NCI-H2029 treated with DMSO at 0.1 percent for 48 hours (cell line): Measurements from ENCODE around the gene RAB35.

ENCODE experiments used
- DNase-seq: peaks from one replicate; lab custom pipeline; 2025; lab: John Stamatoyannopoulos, UW

Gene RAB35

DNA sequence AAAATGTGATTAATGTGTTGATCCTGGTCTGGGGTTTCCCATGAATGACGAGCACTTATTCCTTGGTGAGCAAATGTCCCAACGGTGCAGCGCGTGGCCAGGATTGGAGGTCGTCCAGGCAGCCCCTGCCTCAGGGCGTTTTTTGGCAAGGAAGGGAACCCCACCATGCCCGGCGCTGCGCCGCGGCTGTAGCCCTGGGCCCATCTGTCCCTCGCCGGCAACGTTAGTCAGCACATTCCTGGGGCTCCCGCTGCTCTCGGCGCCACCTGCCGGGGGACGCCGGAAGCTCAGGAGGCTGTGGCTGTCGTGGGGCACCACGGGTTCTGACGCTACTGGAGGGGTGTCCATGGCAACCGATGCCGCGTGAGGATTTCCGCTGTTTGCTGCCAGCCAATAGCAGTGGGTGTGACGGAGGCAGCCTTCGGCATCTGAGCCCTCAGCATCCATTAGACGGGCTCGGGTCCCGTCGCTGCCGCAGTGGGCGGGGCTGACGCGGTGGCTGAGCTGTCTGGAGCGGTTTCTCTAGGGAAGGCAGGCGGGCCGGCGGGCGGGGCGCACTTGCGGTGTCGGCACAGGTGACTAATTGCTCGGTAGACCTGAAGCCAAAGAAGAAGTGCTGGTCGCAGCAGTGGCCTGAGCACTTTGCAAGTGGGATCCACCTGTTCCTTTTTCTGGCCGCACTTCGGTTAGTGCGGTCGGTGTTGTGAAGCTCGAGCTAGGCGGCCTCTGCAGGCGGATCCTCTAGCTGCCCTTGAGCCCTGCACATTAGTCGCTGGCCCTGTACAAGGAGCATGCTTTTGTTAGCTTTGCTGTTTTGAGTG lies 29.5 kb downstream of the RAB35 start:
- peak; percentile 95 for DNase-seq

- DNase-seq: no peak
These were observed 30.5 kb downstream of the RAB35 start for GRCh38 chr12:120085920-120086645.

- DNase-seq: no peak
These were observed 34.9 kb downstream of the RAB35 start for GRCh38 chr12:120081641-120082040.

- no peak for DNase-seq
These were observed 36.8 kb downstream of the RAB35 start for GRCh38 chr12:120079411-120080400.

- no peak for DNase-seq
These were observed 37.7 kb downstream of the RAB35 start for GRCh38 chr12:120078868-120079267.

GRCh38 chr12:120077260-120077659 lies 39.3 kb downstream of the RAB35 start:
- no peak for DNase-seq

GRCh38 chr12:120076651-120077050 lies 39.9 kb downstream of the RAB35 start:
- no peak for DNase-seq

DNA sequence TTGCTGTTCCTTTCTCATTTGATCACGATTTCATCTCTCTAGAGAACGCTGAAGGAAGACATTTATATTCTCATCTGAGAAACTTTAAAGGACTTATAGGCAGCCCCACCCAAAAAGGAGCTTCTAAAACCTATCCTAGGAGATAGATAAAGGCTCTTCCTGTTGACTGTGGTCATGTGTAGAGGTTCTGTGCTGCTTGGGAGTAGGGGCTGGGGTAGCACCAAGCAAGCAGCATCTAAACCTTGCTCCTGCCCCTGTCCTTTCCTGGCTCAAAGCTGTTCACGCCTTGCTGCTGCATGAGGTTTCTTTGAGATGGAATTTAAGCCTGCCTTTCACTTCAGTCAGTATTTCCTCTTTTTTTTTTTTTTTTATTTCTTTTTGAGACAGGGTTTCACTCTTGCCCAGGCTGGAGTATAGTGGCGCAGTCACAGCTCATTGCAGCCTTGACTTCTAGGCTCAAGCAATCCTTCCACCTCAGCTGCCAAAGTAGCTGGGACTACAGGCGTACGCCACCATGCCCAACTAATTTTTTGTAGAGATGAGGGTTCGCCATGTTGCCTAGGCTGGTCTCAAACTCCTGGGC lies 41.4 kb downstream of the RAB35 start:
- DNase-seq: no peak

DNA sequence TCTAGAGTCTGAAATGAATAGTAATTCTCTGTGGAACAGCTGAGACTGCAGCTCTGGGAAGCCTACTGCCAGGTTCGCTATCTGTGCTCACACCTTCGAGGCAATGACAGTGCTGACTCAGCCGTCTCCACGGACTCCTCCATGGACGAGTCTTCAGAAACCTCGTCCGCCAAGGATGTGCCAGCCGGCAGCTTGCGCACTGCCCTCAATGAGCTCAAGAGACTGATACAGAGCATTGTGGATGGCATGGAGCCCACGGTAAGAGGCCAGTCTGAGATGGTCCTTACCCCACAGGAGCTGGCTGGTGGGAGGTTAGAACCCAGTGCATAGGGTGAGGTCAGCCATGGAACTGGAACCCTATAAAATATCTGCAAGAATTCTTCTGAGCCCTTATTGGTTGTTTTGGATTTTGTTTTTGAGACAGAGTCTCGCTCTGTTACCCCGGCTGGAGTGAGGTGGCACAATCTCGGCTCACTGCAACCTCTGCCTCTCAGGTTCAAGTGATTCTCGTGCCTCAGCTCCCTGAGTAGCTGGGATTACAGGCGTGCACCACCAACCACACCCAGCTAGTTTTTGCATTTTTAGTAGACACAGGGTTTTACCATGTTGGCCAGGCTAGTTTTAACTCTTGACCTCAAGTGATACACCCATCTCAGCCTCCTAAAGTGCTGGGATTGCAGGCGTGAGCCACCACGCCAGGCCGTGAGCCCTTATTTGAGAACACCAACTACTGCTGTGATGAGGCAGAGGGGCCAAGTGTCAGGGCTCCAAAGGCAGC lies 43.9 kb downstream of the RAB35 start:
- no peak for DNase-seq

- no peak for DNase-seq
These were observed 45.0 kb downstream of the RAB35 start for GRCh38 chr12:120071493-120072020.

- no peak for DNase-seq
These were observed 47.3 kb downstream of the RAB35 start for GRCh38 chr12:120069278-120069677.

DNA sequence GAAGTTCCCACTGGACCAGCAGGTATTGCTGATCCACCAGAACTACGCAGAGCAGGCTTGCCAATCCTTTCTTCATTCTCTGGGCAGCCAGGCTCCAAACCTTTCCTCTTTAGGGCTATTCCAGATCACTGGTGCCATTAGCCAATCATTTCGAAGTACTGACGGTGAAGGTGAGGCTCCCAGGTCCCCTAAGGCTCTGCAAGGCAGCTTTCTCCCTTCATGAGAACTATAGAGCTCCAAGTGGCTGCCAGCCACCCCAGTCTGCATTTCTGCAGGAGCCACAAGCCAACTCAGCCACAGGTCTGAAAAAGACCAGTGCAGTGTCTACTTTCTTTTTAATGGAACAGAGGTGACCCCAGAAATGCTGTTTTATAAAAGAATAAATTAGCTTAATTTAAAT lies 48.7 kb downstream of the RAB35 start:
- DNase-seq: no peak

GRCh38 chr12:120067084-120067869 lies 49.3 kb downstream of the RAB35 start:
- peak; percentile 88 for DNase-seq

- DNase-seq: no peak
These were observed 50.2 kb downstream of the RAB35 start for GRCh38 chr12:120066341-120066740.

GRCh38 chr12:120065472-120065871 lies 51.1 kb downstream of the RAB35 start:
- DNase-seq: no peak

DNA sequence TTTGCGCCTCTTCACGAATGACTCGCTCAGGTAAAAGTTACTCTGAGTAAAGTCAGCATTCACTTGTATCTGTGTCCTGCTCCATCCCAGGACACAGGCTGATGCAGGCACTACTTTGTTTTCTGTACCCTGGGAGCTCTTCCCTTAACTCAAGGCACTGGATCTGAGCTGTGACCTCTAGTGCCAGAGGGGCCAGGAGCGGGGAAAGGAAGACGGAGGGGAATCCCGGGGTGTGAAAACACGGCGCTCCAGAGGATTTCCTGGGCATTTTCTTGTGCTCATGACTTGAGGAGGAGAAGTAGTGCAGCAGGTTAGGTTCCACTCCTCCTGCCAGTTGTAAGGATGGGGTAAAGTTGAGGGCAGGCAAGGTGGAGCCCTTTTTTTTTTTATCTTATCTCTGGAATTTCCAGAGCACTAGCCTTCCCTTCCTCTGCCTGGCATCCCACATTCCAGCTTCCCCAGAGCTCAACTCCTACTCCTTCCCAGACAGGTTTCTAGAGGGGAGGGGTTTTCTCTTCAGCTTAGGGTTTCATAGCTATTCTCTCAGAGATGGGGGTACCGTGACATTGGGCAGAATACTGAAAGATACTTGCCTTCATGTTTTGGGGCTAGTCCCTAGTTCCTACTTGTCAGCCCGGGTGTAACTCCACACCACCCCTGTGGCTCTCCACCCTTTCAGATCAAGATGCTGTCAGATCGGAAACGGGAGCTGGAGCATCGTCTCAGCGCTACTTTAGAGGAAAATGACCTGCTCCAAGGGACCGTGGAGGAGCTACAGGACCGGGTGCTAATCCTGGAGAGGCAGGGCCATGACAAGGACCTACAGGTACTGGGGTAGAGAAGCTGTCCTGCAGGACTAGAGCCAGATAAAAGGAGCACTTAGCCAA lies 52.3 kb downstream of the RAB35 start:
- DNase-seq: no peak

DNA sequence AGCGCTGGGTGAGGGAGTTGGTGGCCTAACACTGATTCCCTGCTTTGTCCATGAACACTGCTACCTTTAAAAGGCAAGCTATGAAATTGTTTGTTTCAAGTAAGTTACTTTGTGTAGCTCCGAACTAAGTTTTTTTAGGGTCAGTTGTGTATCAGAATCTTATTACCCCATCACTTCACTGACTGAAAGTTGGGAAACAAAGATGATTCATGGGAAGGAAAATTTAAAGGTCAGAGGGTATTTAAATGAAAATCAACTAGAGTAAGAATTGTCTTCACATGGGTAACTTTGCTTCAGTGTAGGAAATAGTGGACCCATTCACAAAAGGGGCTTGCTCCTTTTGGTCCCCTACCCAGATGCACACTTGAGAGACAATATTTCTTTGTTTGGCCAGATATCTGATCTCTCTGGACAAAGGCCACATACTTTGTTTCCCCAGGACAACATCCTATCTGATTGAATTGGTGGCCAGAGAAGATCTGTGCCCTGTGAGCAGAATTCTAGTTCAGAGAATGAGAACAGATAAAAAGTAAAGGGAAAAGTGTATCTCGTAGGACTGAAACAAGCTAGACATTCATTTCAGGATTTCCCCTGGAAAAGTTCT lies 53.5 kb downstream of the RAB35 start:
- no peak for DNase-seq

DNA sequence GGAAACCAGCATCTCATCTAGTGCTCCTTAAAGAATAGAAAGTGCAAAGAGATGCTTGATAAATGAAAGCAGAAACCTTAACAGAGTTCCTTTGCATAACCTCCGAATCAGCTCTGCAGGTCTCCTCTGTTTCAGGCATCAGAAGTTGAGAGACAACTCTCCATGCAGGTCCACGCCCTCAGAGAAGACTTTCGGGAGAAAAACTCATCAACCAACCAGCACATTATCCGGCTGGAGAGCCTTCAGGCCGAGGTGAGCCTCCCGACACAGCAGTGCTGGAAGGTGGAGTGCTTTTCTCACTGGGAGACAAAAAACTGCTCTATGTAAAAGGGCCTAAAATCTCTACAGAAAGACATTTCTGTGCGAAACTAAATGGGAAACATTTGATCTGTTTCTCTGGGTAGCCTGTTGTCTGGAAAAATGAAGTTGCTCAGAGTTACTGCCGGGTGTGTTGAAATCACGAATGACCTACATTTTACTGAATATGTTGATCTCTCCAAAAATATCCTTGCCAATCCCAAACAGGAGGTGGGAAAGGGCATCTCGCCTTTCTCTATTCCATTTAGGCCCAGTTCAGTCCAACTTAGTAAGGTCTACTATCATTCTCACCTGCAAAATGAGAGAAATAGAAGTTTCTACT lies 54.9 kb downstream of the RAB35 start:
- no peak for DNase-seq
